SK-N-SH (cell line): Measurements from ENCODE around the gene PFKP. TPM values are rescaled to one million over a fixed set of nuclear protein-coding genes. Genes with fewer than 3 reads are reported as not detected.

ENCODE experiments used
- CTCF ChIA-PET: fragments of 300-600, 350-600 bp; formaldehyde crosslinking; extraction: SDS; loops from one replicate; lab custom pipeline; 2021; lab: Yijun Ruan, JAX
- POLR2A ChIA-PET: fragments of 350-600 bp; sonication (Branson Sonifier 250); formaldehyde crosslinking; extraction: SDS; loops from one replicate; lab custom pipeline; 2020; ENCODE audit warnings: antibody characterized with exemption, inconsistent platforms; lab: Yijun Ruan, JAX
- DNase-seq: peaks from one replicate; pipeline ENCODE4 v3.0.0; 2012
- H2AFZ ChIP-seq: fragments of 200-600 bp; sonication (generic); 2 replicates; pipeline ENCODE4 v1.8.1; 2016; ENCODE audit warnings: antibody characterized with exemption, mild to moderate bottlenecking, low read depth
- H3F3A ChIP-seq: fragments of 200-600 bp; sonication (generic); replicated peaks from 2 replicates; pipeline ENCODE3; 2016; ENCODE audit warnings: antibody characterized with exemption, mild to moderate bottlenecking; ENCODE audit not compliant: insufficient read depth
- H3K27ac ChIP-seq, 2 experiments: fragments of 200-500 bp in 1 of 2; fragments of 200-600 bp in 1 of 2; sonication (Bioruptor generic) in 1 of 2; sonication (generic), shearing (Covaris generic) in 1 of 2; 2 replicates each; pipeline versions ENCODE4 v1.5.1 to v1.6.1; 2014 to 2016; ENCODE audit warnings: low read depth in 2 of 2, inconsistent platforms in 1 of 2, low read length in 1 of 2, mild to moderate bottlenecking in 1 of 2, mixed read lengths in 1 of 2
- H3K27me3 ChIP-seq: fragments of 200-600 bp; sonication (generic), shearing (Covaris generic); 2 replicates; pipeline ENCODE4 v1.6.1; 2016; ENCODE audit warnings: mixed run types; ENCODE audit not compliant: insufficient read depth
- H3K36me3 ChIP-seq, 2 experiments: fragments of 200-500 bp in 1 of 2; fragments of 200-600 bp in 1 of 2; sonication (Bioruptor generic) in 1 of 2; sonication (generic) in 1 of 2; replicated peaks in 1 of 2; 2 replicates each; pipeline versions ENCODE3 to v1.5.1; 2014 to 2016; ENCODE audit warnings: low read length in 1 of 2, mild to moderate bottlenecking in 1 of 2; ENCODE audit not compliant: insufficient read depth in 2 of 2, control insufficient read depth in 1 of 2
- H3K4me1 ChIP-seq, 2 experiments: fragments of 200-500 bp in 1 of 2; fragments of 200-600 bp in 1 of 2; sonication (Bioruptor generic) in 1 of 2; sonication (generic), shearing (Covaris generic) in 1 of 2; 2 replicates each; pipeline versions ENCODE4 v1.5.1 to v1.6.1; 2014 to 2016; ENCODE audit warnings: low read depth in 1 of 2, low read length in 1 of 2, mixed run types in 1 of 2; ENCODE audit not compliant: insufficient read depth in 2 of 2, control insufficient read depth in 1 of 2
- H3K4me2 ChIP-seq: fragments of 200-600 bp; sonication (generic), shearing (Covaris generic); 2 replicates; pipeline ENCODE4 v1.6.1; 2017; ENCODE audit warnings: mixed run types
- H3K4me3 ChIP-seq, 2 experiments: fragments of 200-500 bp in 1 of 2; fragments of 200-600 bp in 1 of 2; sonication (Bioruptor generic) in 1 of 2; sonication (generic), shearing (Covaris generic) in 1 of 2; 2 replicates each; pipeline versions ENCODE4 v1.5.1 to v1.8.1; 2014 to 2016; ENCODE audit warnings: low read depth in 2 of 2, inconsistent platforms in 1 of 2, low read length in 1 of 2, mild to moderate bottlenecking in 1 of 2, mixed read lengths in 1 of 2, moderate library complexity in 1 of 2
- H3K79me2 ChIP-seq: fragments of 200-600 bp; sonication (generic); 2 replicates; pipeline ENCODE4 v1.8.1; 2017; ENCODE audit warnings: mild to moderate bottlenecking; ENCODE audit not compliant: insufficient read depth
- H3K9ac ChIP-seq: fragments of 200-600 bp; sonication (generic); 2 replicates; pipeline ENCODE4 v1.6.1; 2017; ENCODE audit warnings: mixed run types
- H3K9me2 ChIP-seq: fragments of 200-600 bp; sonication (generic); 2 replicates; pipeline ENCODE4 v1.6.1; 2017; ENCODE audit warnings: mixed run types
- H3K9me3 ChIP-seq: fragments of 200-600 bp; sonication (generic); 2 replicates; pipeline ENCODE4 v1.6.1; 2017; ENCODE audit warnings: mixed run types, mild to moderate bottlenecking, moderate library complexity
- H4K20me1 ChIP-seq: fragments of 200-600 bp; sonication (generic); 2 replicates; pipeline ENCODE4 v1.6.1; 2017; ENCODE audit warnings: mild to moderate bottlenecking, mixed run types; ENCODE audit not compliant: insufficient read depth
- ELF1 ChIP-seq: IDR thresholded peaks from 2 replicates; pipeline ENCODE4 v1.4.0; 2012
- FOSL2 ChIP-seq: IDR thresholded peaks from 2 replicates; pipeline ENCODE4 v1.4.0; 2012; ENCODE audit warnings: low read depth, mild to moderate bottlenecking, moderate library complexity, borderline replicate concordance
- FOXJ3 ChIP-seq: sonication (generic); formaldehyde crosslinking; IDR thresholded peaks from 2 replicates; pipeline ENCODE4 v1.5.1; 2020; ENCODE audit warnings: mild to moderate bottlenecking, missing genetic modification reagents
- GABPA ChIP-seq: IDR thresholded peaks from 2 replicates; pipeline ENCODE4 v1.4.0; 2012; ENCODE audit warnings: low read depth, mild to moderate bottlenecking
- GATA2 ChIP-seq: sonication (generic); formaldehyde crosslinking; IDR thresholded peaks from 2 replicates; pipeline ENCODE4 v1.5.0; 2020; ENCODE audit warnings: mild to moderate bottlenecking, missing genetic modification reagents
- NRF1 ChIP-seq: IDR thresholded peaks from 2 replicates; pipeline ENCODE4 v1.6.1; 2012; ENCODE audit warnings: low read depth, mild to moderate bottlenecking, low read length
- POLR2AphosphoS5 ChIP-seq: IDR thresholded peaks from 2 replicates; pipeline ENCODE4 v1.6.1; 2012; ENCODE audit warnings: low read depth, low read length
- RAD21 ChIP-seq: IDR thresholded peaks from 2 replicates; pipeline ENCODE4 v1.6.1; 2012; ENCODE audit warnings: mild to moderate bottlenecking, low read length
- RCOR1 ChIP-seq: fragments of 150-350 bp; IDR thresholded peaks from 2 replicates; pipeline ENCODE4 v1.6.1; 2017; ENCODE audit warnings: antibody characterized with exemption, low read length
- SIN3A ChIP-seq: IDR thresholded peaks from 2 replicates; pipeline ENCODE4 v1.6.1; 2012; ENCODE audit warnings: low read depth, mild to moderate bottlenecking, low read length, moderate library complexity, borderline replicate concordance
- TAF1 ChIP-seq: IDR thresholded peaks from 2 replicates; pipeline ENCODE4 v1.6.1; 2012; ENCODE audit warnings: low read depth, mild to moderate bottlenecking, low read length, moderate library complexity, borderline replicate concordance
- TCF12 ChIP-seq: IDR thresholded peaks from 2 replicates; pipeline ENCODE4 v1.4.0; 2012
- TEAD4 ChIP-seq: IDR thresholded peaks from 2 replicates; pipeline ENCODE4 v1.4.0; 2012; ENCODE audit warnings: mild to moderate bottlenecking, borderline replicate concordance; ENCODE audit not compliant: insufficient read depth
- YY1 ChIP-seq: IDR thresholded peaks from 2 replicates; pipeline ENCODE4 v1.4.0; 2012; ENCODE audit warnings: low read depth, mild to moderate bottlenecking
- WGBS: methylation state at CpG from one replicate; pipeline ENCODE4 v1.1.6; 2017; ENCODE audit warnings: low lambda C conversion rate; 5-methylcytosine and 5-hydroxymethylcytosine counted together
- polyA plus RNA-seq, 3 experiments: library from polyadenylated mRNA; depleted of rRNA; stranded (reverse); fragments of >200 nt; gene quantifications; 2 replicates each; pipeline ENCODE4 v1.2.3, GENCODE V29; 2012
- TF ChIP-seq, protein P1 (sequence below): IDR thresholded peaks from 2 replicates; pipeline ENCODE4 v1.4.0; 2012; ENCODE audit warnings: low read depth, borderline replicate concordance
- TF ChIP-seq, protein P2 (sequence below): IDR thresholded peaks from 2 replicates; pipeline ENCODE4 v1.6.1; 2012; ENCODE audit warnings: mild to moderate bottlenecking, low read depth, low read length, moderate library complexity

The PFKP gene
- polyA plus RNA-seq, 1 of the 3 experiments (the other 2 are of a cell fraction), result 175 TPM

DNA sequence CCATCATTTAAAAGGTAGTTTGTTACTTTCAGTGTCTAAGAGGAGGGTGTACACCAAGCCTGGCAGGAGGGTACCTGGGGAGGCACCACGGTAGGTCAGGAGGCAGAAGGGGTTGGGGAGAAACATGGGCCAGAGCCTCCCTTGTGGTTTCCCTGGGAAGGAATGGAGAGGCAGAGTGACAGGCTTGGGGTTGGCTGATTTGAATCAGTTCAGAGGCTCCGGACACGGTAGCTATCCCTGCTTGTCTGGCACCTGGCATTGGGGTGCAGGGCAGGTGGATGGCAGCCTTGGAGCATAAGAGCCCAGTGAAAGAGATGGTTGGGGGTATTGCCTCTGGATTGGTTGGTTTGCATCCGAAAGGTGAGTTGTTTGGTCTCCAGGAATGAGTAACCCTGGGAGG, 30.2 kb upstream of the PFKP start:
- Histone ChIP-seq H2AFZ (no peak overlapping the region), H3K27ac (no peak overlapping the region), H3K4me2 (no peak overlapping the region), H3K4me3 (no peak overlapping the region), H3F3A (no peaks in the 10 kb centered on the region), H3K9ac (no peak overlapping the region), H4K20me1 (no peaks in the 10 kb centered on the region), H3K9me3 (no peaks in the 10 kb centered on the region), H3K4me1 (no peaks in the 10 kb centered on the region), H3K36me3 (no peaks in the 10 kb centered on the region), H3K9me2 (no peaks in the 10 kb centered on the region), H3K79me2 (no peaks in the 10 kb centered on the region), H3K27me3 (no peaks in the 10 kb centered on the region; the same call in 1 of the 2 replicates)
- DNase-seq, result no peak
- no peak for TF ChIP-seq TCF12
- no peak for TF ChIP-seq FOXJ3 (CRISPR knock-in tag)
- TF ChIP-seq SIN3A, result no peak
- TF ChIP-seq, protein P1, sequence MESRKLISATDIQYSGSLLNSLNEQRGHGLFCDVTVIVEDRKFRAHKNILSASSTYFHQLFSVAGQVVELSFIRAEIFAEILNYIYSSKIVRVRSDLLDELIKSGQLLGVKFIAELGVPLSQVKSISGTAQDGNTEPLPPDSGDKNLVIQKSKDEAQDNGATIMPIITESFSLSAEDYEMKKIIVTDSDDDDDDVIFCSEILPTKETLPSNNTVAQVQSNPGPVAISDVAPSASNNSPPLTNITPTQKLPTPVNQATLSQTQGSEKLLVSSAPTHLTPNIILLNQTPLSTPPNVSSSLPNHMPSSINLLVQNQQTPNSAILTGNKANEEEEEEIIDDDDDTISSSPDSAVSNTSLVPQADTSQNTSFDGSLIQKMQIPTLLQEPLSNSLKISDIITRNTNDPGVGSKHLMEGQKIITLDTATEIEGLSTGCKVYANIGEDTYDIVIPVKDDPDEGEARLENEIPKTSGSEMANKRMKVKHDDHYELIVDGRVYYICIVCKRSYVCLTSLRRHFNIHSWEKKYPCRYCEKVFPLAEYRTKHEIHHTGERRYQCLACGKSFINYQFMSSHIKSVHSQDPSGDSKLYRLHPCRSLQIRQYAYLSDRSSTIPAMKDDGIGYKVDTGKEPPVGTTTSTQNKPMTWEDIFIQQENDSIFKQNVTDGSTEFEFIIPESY, result no peak
- no peak for TF ChIP-seq GABPA
- TF ChIP-seq, protein P2, sequence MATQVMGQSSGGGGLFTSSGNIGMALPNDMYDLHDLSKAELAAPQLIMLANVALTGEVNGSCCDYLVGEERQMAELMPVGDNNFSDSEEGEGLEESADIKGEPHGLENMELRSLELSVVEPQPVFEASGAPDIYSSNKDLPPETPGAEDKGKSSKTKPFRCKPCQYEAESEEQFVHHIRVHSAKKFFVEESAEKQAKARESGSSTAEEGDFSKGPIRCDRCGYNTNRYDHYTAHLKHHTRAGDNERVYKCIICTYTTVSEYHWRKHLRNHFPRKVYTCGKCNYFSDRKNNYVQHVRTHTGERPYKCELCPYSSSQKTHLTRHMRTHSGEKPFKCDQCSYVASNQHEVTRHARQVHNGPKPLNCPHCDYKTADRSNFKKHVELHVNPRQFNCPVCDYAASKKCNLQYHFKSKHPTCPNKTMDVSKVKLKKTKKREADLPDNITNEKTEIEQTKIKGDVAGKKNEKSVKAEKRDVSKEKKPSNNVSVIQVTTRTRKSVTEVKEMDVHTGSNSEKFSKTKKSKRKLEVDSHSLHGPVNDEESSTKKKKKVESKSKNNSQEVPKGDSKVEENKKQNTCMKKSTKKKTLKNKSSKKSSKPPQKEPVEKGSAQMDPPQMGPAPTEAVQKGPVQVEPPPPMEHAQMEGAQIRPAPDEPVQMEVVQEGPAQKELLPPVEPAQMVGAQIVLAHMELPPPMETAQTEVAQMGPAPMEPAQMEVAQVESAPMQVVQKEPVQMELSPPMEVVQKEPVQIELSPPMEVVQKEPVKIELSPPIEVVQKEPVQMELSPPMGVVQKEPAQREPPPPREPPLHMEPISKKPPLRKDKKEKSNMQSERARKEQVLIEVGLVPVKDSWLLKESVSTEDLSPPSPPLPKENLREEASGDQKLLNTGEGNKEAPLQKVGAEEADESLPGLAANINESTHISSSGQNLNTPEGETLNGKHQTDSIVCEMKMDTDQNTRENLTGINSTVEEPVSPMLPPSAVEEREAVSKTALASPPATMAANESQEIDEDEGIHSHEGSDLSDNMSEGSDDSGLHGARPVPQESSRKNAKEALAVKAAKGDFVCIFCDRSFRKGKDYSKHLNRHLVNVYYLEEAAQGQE, result no peak
- no peak for TF ChIP-seq POLR2AphosphoS5
- TF ChIP-seq GATA2 (CRISPR knock-in tag), result no peak
- no peak for TF ChIP-seq FOSL2
- TF ChIP-seq TAF1, result no peak
- no peak for TF ChIP-seq RAD21
- TF ChIP-seq NRF1, result no peak
- no peak for TF ChIP-seq YY1
- TF ChIP-seq RCOR1, result no peak
- no peak for TF ChIP-seq ELF1
- TF ChIP-seq TEAD4, result no peak
- ChIA-PET POLR2A (no interaction called here), CTCF (interaction anchor here (1.5 kb wide), 1 partner anchor 109 kb away, joined by 5 read pairs; no protein-coding TSS in a partner anchor)
- 66% methylated on average over 4 of the region's 4 CpGs for WGBS
